Fibroblast of lung (primary cell): ENCODE measurements around the gene MRPL9. TPM values are rescaled to one million over a fixed set of nuclear protein-coding genes. Genes with fewer than 3 reads are reported as not detected.

ENCODE experiments used
- DNase-seq, 2 donors: peaks; one replicate each; pipeline versions ENCODE4 v3.0.0 to v3.0.0-alpha.2; 2010; ENCODE audit warnings: low read depth in 2 of 2
- H2AFZ ChIP-seq: 2 replicates; pipeline ENCODE4 v1.5.1; 2012; ENCODE audit warnings: low read length, control low read depth, inconsistent platforms
- H3K27ac ChIP-seq: 2 replicates; pipeline ENCODE4 v1.5.1; 2011; ENCODE audit warnings: low read length, control low read depth; ENCODE audit not compliant: insufficient read depth
- H3K27me3 ChIP-seq: 2 replicates; pipeline ENCODE4 v1.5.1; 2011; ENCODE audit warnings: mild to moderate bottlenecking, low read length; ENCODE audit not compliant: control insufficient read depth, insufficient read depth
- H3K36me3 ChIP-seq: 2 replicates; pipeline ENCODE4 v1.5.1; 2011; ENCODE audit warnings: low read length; ENCODE audit not compliant: control insufficient read depth, insufficient read depth
- H3K4me1 ChIP-seq: 2 replicates; pipeline ENCODE4 v1.5.1; 2011; ENCODE audit warnings: low read length; ENCODE audit not compliant: control insufficient read depth, insufficient read depth; ENCODE audit errors: extremely low read depth
- H3K4me2 ChIP-seq: 2 replicates; pipeline ENCODE4 v1.5.1; 2011; ENCODE audit warnings: low read length, control low read depth; ENCODE audit not compliant: insufficient read depth; ENCODE audit errors: extremely low read depth
- H3K4me3 ChIP-seq, 4 experiments: fragments of 200-600 bp in 1 of 4; sonication (generic) in 1 of 4; replicated peaks in 1 of 4; 2 replicates each; pipeline ENCODE4 v1.5.1; 2011 to 2016; ENCODE audit warnings: low read length in 4 of 4, low read depth in 3 of 4, mild to moderate bottlenecking in 3 of 4, control low read depth in 2 of 4, inconsistent platforms in 1 of 4, mixed read lengths in 1 of 4; ENCODE audit not compliant: insufficient read depth in 1 of 4; ENCODE audit errors: control extremely low read depth in 1 of 4
- H3K79me2 ChIP-seq: 2 replicates; pipeline ENCODE4 v1.5.1; 2012; ENCODE audit warnings: mild to moderate bottlenecking, low read length, inconsistent platforms; ENCODE audit not compliant: control insufficient read depth, insufficient read depth
- H3K9ac ChIP-seq: 2 replicates; pipeline ENCODE4 v1.5.1; 2011; ENCODE audit warnings: mild to moderate bottlenecking, low read length, control low read depth; ENCODE audit not compliant: insufficient read depth
- H3K9me3 ChIP-seq: 2 replicates; pipeline ENCODE4 v1.5.1; 2012; ENCODE audit warnings: low read depth, low read length; ENCODE audit not compliant: control insufficient read depth, insufficient read depth
- H4K20me1 ChIP-seq: 2 replicates; pipeline ENCODE4 v1.5.1; 2011; ENCODE audit warnings: low read length; ENCODE audit not compliant: control insufficient read depth, insufficient read depth; ENCODE audit errors: extremely low read depth
- CTCF ChIP-seq, 2 donors: IDR thresholded peaks in 1 of 2; conservative IDR thresholded peaks in 1 of 2; 1 replicate in 1 of 2; 2 replicates in 1 of 2; pipeline ENCODE4 v1.5.1; 2011 to 2012; ENCODE audit warnings: low read length in 2 of 2, control low read depth in 1 of 2, inconsistent platforms in 1 of 2, low read depth in 1 of 2, mild to moderate bottlenecking in 1 of 2
- EZH2 ChIP-seq: IDR thresholded peaks from 2 replicates; pipeline ENCODE4 v1.5.1; 2012; ENCODE audit warnings: low read length, control low read depth, mild to moderate bottlenecking; ENCODE audit errors: missing control alignments
- polyA plus RNA-seq, 2 donors: library from polyadenylated mRNA; depleted of rRNA in 1 of 2; stranded (reverse) in 1 of 2; unstranded in 1 of 2; fragments of >200 nt; gene quantifications; 2 replicates each; pipeline ENCODE4 v1.2.1, GENCODE V29; 2011 to 2012; ENCODE audit warnings: missing spikeins in 1 of 2
- total RNA-seq: library from RNA; depleted of rRNA; stranded (reverse); fragments of >200 nt; gene quantifications from 2 replicates; pipeline ENCODE4 v1.2.1, GENCODE V29; 2014

The MRPL9 gene
- total and polyA plus RNA-seq, 2 donors (not counting 1 experiment from before 2014, with no cell fraction given) = 58.3 to 86.5 TPM

GRCh38 chr1:151716405-151716762, 46.9 kb downstream of the MRPL9 start:
- H2AFZ ChIP-seq = no peak overlapping the region
- H3K27me3 ChIP-seq = peaks cover 47% of the 10 kb centered on the region
- no peak overlapping the region for H3K27ac ChIP-seq
- TF ChIP-seq EZH2 (no peak), CTCF (conservative IDR thresholded peaks at IDR 0.05 in 1 of 2, IDR thresholded peaks at IDR 0.05 in 1 of 2; ENCODE audit: low read depth in 1 of 2, low read length in 2 of 2) (no peak)
- H3K36me3 ChIP-seq = no peaks in the 10 kb centered on the region
- H3K4me3 ChIP-seq = no peak overlapping the region
- no peaks in the 10 kb centered on the region for H3K79me2 ChIP-seq
- DNase-seq = no peak
- H3K4me2 ChIP-seq = no peak overlapping the region
- no peak overlapping the region for H3K9ac ChIP-seq
- no peaks in the 10 kb centered on the region for H4K20me1 ChIP-seq
- no peaks in the 10 kb centered on the region for H3K9me3 ChIP-seq
- H3K4me1 ChIP-seq = no peaks in the 10 kb centered on the region

- no peaks in the 10 kb centered on the region for H3K79me2 ChIP-seq
- peaks cover 47% of the 10 kb centered on the region for H3K27me3 ChIP-seq
- DNase-seq = no peak
- H3K4me2 ChIP-seq = no peak overlapping the region
- no peaks in the 10 kb centered on the region for H3K4me1 ChIP-seq
- no peak overlapping the region for H3K4me3 ChIP-seq
- no peak overlapping the region for H3K27ac ChIP-seq
- H4K20me1 ChIP-seq = no peaks in the 10 kb centered on the region
- no peak overlapping the region for H3K9ac ChIP-seq
- no peaks in the 10 kb centered on the region for H3K36me3 ChIP-seq
- no peaks in the 10 kb centered on the region for H3K9me3 ChIP-seq
- no peak overlapping the region for H2AFZ ChIP-seq
- TF ChIP-seq CTCF (conservative IDR thresholded peaks at IDR 0.05 in 1 of 2, IDR thresholded peaks at IDR 0.05 in 1 of 2; ENCODE audit: low read depth in 1 of 2, low read length in 2 of 2) = peak in 1 of 2 donors; percentile 9
- no peak for TF ChIP-seq EZH2
These were observed 47.4 kb downstream of the MRPL9 start for GRCh38 chr1:151715726-151716404.

DNA sequence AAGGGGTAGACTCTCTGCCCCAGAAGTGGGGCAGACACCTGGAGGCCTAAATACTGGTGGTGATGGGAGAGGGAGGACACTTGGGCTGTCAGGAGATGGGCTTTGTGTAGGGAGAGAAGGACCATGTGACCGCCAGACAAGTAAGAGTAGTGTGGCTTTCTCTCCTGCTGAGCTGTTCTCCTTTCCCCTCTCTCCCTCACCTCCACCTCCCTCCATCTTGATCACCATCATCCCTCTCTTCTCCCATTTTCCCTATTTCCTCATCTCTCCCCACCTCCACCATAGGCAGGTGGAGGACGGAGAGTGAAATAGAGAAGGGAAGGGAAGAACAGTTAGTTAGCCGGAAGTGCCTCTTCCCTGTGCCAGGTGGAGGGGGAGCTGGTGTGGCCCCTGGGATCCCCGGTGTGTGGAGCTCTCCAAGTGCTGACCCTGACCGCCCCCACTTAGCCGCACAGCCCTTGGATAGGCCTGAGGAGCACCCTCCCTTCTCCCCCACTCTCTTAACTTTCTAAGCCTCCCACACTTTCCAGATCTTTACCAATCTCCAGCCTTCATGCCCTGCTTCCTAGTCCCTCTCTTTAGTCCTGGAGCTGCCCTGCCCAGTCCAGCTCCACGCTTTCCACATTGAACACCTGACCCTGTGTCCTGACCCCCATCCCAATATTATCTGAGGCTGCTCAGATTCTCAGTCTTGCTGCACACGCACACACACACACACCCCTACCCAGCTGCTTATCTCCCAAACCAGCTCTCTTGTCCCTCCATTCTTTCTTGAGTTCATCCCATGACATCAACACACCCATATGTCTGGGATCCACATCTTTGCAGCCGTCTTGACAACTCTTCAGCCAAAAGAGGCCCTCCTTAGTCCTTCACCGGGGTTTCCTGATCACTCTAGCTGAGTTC, 48.2 kb downstream of the MRPL9 start:
- no peak for TF ChIP-seq CTCF (conservative IDR thresholded peaks at IDR 0.05 in 1 of 2, IDR thresholded peaks at IDR 0.05 in 1 of 2; ENCODE audit: low read depth in 1 of 2, low read length in 2 of 2)
- TF ChIP-seq EZH2 = no peak
- no peaks in the 10 kb centered on the region for H3K4me1 ChIP-seq
- no peaks in the 10 kb centered on the region for H3K79me2 ChIP-seq
- H3K4me2 ChIP-seq = no peak overlapping the region
- no peak overlapping the region for H3K27ac ChIP-seq
- no peak overlapping the region for H3K4me3 ChIP-seq
- peaks cover 47% of the 10 kb centered on the region for H3K27me3 ChIP-seq
- no peaks in the 10 kb centered on the region for H3K36me3 ChIP-seq
- H3K9ac ChIP-seq = no peak overlapping the region
- no peaks in the 10 kb centered on the region for H3K9me3 ChIP-seq
- DNase-seq = no peak
- no peak overlapping the region for H2AFZ ChIP-seq
- no peaks in the 10 kb centered on the region for H4K20me1 ChIP-seq
